A673 (cell line): Measurements from ENCODE around the gene LIMA1. TPM values are rescaled to one million over a fixed set of nuclear protein-coding genes. Genes with fewer than 3 reads are reported as not detected.

ENCODE experiments used
- BruUV-seq: library from RNA; stranded (reverse); fragments of 400-500 nt; replicated peaks from 2 replicates; lab custom pipeline; 2021; lab: Mats Ljungman, UMichigan
- CTCF ChIA-PET: fragments of 300-600 bp; sonication (Branson Sonifier 250); formaldehyde crosslinking; loops from one replicate; lab custom pipeline; 2022; ENCODE audit warnings: antibody characterized with exemption; lab: Charles Lee
- POLR2A ChIA-PET: fragments of 300-600 bp; sonication (Branson Sonifier 250); formaldehyde crosslinking; loops from one replicate; lab custom pipeline; 2022; ENCODE audit warnings: antibody characterized with exemption; ENCODE audit not compliant: low non-redundant PET; lab: Charles Lee
- DNase-seq: peaks from one replicate; pipeline ENCODE4 v3.0.0-alpha.2; 2015; ENCODE audit warnings: low spot score
- H3K27ac ChIP-seq: fragments of 200-600 bp; sonication (generic); 2 replicates; pipeline ENCODE4 v1.5.1; 2016; ENCODE audit warnings: mixed run types, low read depth, mild to moderate bottlenecking, mixed read lengths, antibody characterized with exemption, low read length; ENCODE audit not compliant: poor library complexity, severe bottlenecking
- H3K27me3 ChIP-seq: fragments of 200-600 bp; sonication (generic); replicated peaks from 2 replicates; pipeline ENCODE4 v1.6.1; 2017; ENCODE audit warnings: mixed run types, low read depth, mild to moderate bottlenecking, mixed read lengths, antibody characterized with exemption, low read length; ENCODE audit not compliant: insufficient read depth, poor library complexity
- H3K36me3 ChIP-seq: fragments of 200-600 bp; sonication (generic); 2 replicates; pipeline ENCODE4 v1.6.1; 2016; ENCODE audit warnings: mixed run types, mild to moderate bottlenecking, mixed read lengths, antibody characterized with exemption, low read length; ENCODE audit not compliant: insufficient read depth, poor library complexity, severe bottlenecking
- H3K4me1 ChIP-seq: fragments of 200-600 bp; sonication (generic); 2 replicates; pipeline ENCODE4 v1.6.1; 2017; ENCODE audit warnings: mixed run types, mild to moderate bottlenecking, mixed read lengths, antibody characterized with exemption, low read length; ENCODE audit not compliant: insufficient read depth, poor library complexity, severe bottlenecking
- H3K4me3 ChIP-seq: fragments of 200-600 bp; sonication (generic); 2 replicates; pipeline ENCODE4 v1.5.1; 2016; ENCODE audit warnings: low read depth, mixed run types, mild to moderate bottlenecking, mixed read lengths, low read length; ENCODE audit not compliant: poor library complexity, severe bottlenecking
- H3K9me3 ChIP-seq: fragments of 200-600 bp; sonication (generic); 2 replicates; pipeline ENCODE4 v1.6.1; 2016; ENCODE audit warnings: mixed run types, low read depth, mild to moderate bottlenecking, mixed read lengths, antibody characterized with exemption, low read length; ENCODE audit not compliant: poor library complexity, severe bottlenecking
- EZH2 ChIP-seq: fragments of 200-600 bp; sonication (generic); IDR thresholded peaks from 2 replicates; pipeline ENCODE4 v1.6.1; 2017; ENCODE audit warnings: borderline replicate concordance, low read depth, mild to moderate bottlenecking, mixed read lengths, antibody characterized with exemption, low read length; ENCODE audit not compliant: poor library complexity, severe bottlenecking
- intact Hi-C: fragments of 100-400 bp; cut with micrococcal nuclease; formaldehyde crosslinking; loops from one replicate; pipeline ENCODE4 v1.10.0; 2022; ENCODE audit not compliant: unreplicated experiment
- total RNA-seq: library from RNA; stranded (reverse); gene quantifications from 2 replicates; pipeline ENCODE4 v1.2.3, GENCODE V29; 2021
- TF ChIP-seq, protein P1 (sequence below): fragments of 300-800, 200-600 bp; sonication (generic); conservative IDR thresholded peaks from 2 replicates; pipeline ENCODE4 v1.5.1; 2017; ENCODE audit warnings: low read depth, mild to moderate bottlenecking, antibody characterized with exemption, low read length, moderate library complexity, mixed read lengths

LIMA1 gene
- total RNA-seq, 1 experiment from 2014 or later = 77.6 TPM

DNA sequence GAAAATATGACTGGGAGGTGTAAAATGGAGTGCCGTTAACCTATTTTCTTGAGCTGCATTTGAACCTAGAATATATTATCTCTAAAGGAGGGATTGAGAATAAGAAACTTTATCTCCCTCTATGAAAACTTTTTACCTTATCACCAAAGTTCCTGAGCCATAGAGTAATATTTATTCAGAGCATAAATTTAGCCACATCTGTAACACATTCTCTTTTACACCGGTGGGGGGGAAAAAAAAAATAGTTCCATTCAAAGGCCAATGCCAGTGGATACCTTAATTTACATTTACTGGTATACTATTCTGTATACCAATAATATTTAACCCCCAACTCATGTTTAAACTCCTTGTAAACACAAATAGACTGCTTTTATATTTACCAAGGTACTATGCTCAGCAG, 137.9 kb downstream of the LIMA1 start:
- Histone ChIP-seq H3K27me3 (no peaks in the 10 kb centered on the region), H3K27ac (no peak overlapping the region), H3K4me1 (no peaks in the 10 kb centered on the region), H3K9me3 (no peaks in the 10 kb centered on the region), H3K4me3 (no peak overlapping the region), H3K36me3 (peaks cover 11% of the 10 kb centered on the region)
- CTCF ChIA-PET = no interaction called here
- no peak for DNase-seq
- POLR2A ChIA-PET = no interaction called here
- no TSS peak for BruUV-seq
- intact Hi-C loops = no loop called here
- TF ChIP-seq EZH2 = no peak
- TF ChIP-seq, protein P1, sequence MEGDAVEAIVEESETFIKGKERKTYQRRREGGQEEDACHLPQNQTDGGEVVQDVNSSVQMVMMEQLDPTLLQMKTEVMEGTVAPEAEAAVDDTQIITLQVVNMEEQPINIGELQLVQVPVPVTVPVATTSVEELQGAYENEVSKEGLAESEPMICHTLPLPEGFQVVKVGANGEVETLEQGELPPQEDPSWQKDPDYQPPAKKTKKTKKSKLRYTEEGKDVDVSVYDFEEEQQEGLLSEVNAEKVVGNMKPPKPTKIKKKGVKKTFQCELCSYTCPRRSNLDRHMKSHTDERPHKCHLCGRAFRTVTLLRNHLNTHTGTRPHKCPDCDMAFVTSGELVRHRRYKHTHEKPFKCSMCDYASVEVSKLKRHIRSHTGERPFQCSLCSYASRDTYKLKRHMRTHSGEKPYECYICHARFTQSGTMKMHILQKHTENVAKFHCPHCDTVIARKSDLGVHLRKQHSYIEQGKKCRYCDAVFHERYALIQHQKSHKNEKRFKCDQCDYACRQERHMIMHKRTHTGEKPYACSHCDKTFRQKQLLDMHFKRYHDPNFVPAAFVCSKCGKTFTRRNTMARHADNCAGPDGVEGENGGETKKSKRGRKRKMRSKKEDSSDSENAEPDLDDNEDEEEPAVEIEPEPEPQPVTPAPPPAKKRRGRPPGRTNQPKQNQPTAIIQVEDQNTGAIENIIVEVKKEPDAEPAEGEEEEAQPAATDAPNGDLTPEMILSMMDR = no peak

DNA sequence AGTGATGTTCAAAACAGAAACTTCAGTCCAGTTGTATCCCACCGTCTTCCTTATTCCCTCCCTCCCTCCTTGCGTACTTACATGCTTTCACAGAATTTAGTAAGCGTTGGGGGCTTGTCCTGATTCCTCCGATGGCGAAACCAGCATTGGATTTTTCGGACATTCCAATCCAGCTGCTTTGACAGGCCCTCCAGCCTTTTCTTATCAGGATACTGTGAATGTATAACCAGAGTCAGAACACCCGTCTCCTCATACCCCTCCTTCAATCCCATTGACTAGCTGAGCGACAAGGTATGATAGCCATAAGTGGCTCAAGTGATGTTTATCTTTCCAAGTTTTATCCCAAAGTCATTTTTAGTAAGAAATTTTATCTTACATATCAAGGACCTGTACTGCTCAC, 140.3 kb downstream of the LIMA1 start:
- POLR2A ChIA-PET = no interaction called here
- BruUV-seq = no TSS peak
- Histone ChIP-seq H3K27ac (no peak overlapping the region), H3K4me3 (no peak overlapping the region), H3K36me3 (peaks cover 22% of the 10 kb centered on the region), H3K9me3 (no peaks in the 10 kb centered on the region), H3K4me1 (no peaks in the 10 kb centered on the region), H3K27me3 (no peaks in the 10 kb centered on the region)
- CTCF ChIA-PET = no interaction called here
- TF ChIP-seq, protein P1 = no peak
- TF ChIP-seq EZH2 = no peak
- no peak for DNase-seq
- intact Hi-C loops = no loop called here

DNA sequence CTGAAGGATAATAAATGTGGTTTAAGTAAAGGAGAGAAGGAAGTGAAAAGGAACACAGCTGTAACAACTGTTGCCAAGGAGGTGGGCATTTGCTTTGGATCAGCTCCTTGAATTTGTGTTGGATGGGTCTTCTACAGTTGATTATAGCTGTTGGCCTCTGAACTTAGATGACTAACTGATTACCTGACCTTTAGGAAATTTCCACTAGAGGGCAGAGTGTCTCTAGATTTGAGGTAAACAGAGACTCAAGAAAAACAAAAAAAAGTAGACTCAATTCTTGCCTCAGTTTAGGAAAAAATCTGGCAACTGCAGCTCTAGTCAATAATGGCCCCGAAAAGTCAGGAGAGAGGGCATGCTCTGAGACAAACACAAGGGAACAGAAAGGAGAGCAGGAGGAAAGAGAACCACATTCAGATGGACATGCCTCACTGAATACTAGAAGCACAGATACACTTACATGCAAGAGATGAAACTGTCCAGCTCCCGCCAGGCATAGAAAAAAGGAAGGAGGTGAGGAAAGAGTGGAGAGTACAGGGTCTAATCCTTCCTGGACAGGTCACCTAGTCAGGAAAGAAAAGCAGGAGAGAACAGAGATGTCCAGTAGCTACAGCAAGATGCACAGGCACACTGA, 150.7 kb downstream of the LIMA1 start:
- Histone ChIP-seq H3K9me3 (no peaks in the 10 kb centered on the region), H3K27me3 (no peaks in the 10 kb centered on the region), H3K27ac (no peak overlapping the region), H3K4me3 (no peak overlapping the region), H3K4me1 (no peaks in the 10 kb centered on the region), H3K36me3 (peaks cover 39% of the 10 kb centered on the region)
- BruUV-seq = no TSS peak
- DNase-seq = peak; percentile 61
- TF ChIP-seq EZH2 = no peak
- TF ChIP-seq, protein P1 = peak; percentile 74
- ChIA-PET CTCF (interaction anchor here (0.6 to 2.6 kb wide), 3 partner anchors 14 to 182 kb away, joined by 5 to 23 read pairs (median 5); no protein-coding TSS in a partner anchor), POLR2A (no interaction called here)
- intact Hi-C loops = loop anchor here (1.0 to 5.0 kb wide), 2 partner anchors 45 to 182 kb away; no protein-coding TSS in a partner anchor
